HepG2 (cell line): Measurements from ENCODE around the gene TRAF4. TPM values are rescaled to one million over a fixed set of nuclear protein-coding genes. Genes with fewer than 3 reads are reported as not detected.
A peak's percentile ranks its signal among the peaks of the same experiment; 100 is the strongest.

ENCODE experiments used
- ATAC-seq: fragments of 200-7000 bp; cut with Tn5 transposase; 3 replicates; pipeline ENCODE4 v1.9.1; 2020; ENCODE audit warnings: mild to moderate bottlenecking, moderate library complexity
- BruUV-seq: library from RNA; stranded (reverse); fragments of 400-500 nt; replicated peaks from 2 replicates; lab custom pipeline; 2021; lab: Mats Ljungman, UMichigan
- CTCF ChIA-PET: fragments of 300-600 bp; formaldehyde crosslinking; extraction: SDS; loops from one replicate; lab custom pipeline; 2021; ENCODE audit warnings: low total read pairs, inconsistent platforms, low intra/inter-chr PET ratio; lab: Yijun Ruan, JAX
- POLR2A ChIA-PET: fragments of 350-600 bp; sonication (Branson Sonifier 250); formaldehyde crosslinking; loops from one replicate; lab custom pipeline; 2020; ENCODE audit warnings: antibody characterized with exemption, inconsistent platforms; lab: Yijun Ruan, JAX
- DNase-seq: peaks from one replicate; pipeline ENCODE4 v3.0.0-alpha.2; 2015; ENCODE audit warnings: low spot score
- FAIRE-seq: peaks from 3 replicates; lab custom pipeline; 2011; peaks lifted over from hg19 to GRCh38; lab: Jason Lieb, UNC
- H2AFZ ChIP-seq: one replicate; pipeline ENCODE4 v1.6.1; 2011; ENCODE audit warnings: low read length, inconsistent platforms
- H3K27ac ChIP-seq: fragments of 300-600 bp; 3 replicates; pipeline ENCODE4 v1.8.0; 2011; ENCODE audit warnings: mixed run types, mild to moderate bottlenecking, mixed read lengths, low read length, inconsistent platforms; ENCODE audit not compliant: insufficient read depth; ENCODE audit errors: extremely low read length
- H3K27me3 ChIP-seq, 2 experiments: fragments of 200-600 bp in 1 of 2; 2 replicates in 1 of 2; 3 replicates in 1 of 2; pipeline versions ENCODE4 v1.6.0 to v1.8.0; 2011; ENCODE audit warnings: low read length in 2 of 2, mild to moderate bottlenecking in 2 of 2, moderate library complexity in 2 of 2, inconsistent platforms in 1 of 2; ENCODE audit not compliant: insufficient read depth in 2 of 2, control insufficient read depth in 1 of 2
- H3K36me3 ChIP-seq, 2 experiments: fragments of 200-600 bp in 1 of 2; replicated peaks in 1 of 2; 2 replicates in 1 of 2; 3 replicates in 1 of 2; pipeline versions ENCODE4 v1.5.1 to v1.8.0; 2011; ENCODE audit warnings: low read length in 2 of 2, inconsistent platforms in 1 of 2; ENCODE audit not compliant: insufficient read depth in 2 of 2, control insufficient read depth in 1 of 2
- H3K4me1 ChIP-seq: 2 replicates; pipeline ENCODE4 v1.5.1; 2012; ENCODE audit warnings: low read length, inconsistent platforms; ENCODE audit not compliant: insufficient read depth
- H3K4me2 ChIP-seq: 2 replicates; pipeline ENCODE4 v1.6.0; 2011; ENCODE audit warnings: low read depth, low read length, inconsistent platforms
- H3K4me3 ChIP-seq, 3 experiments: fragments of 200-600 bp in 1 of 3; sonication (generic), shearing (Covaris generic) in 1 of 3; replicated peaks in 1 of 3; 2 replicates each; pipeline ENCODE4 v1.5.1; 2011 to 2016; ENCODE audit warnings: low read length in 3 of 3, inconsistent platforms in 2 of 3, low read depth in 2 of 3, mild to moderate bottlenecking in 2 of 3, control low read depth in 1 of 3, mixed read lengths in 1 of 3; ENCODE audit not compliant: insufficient read depth in 1 of 3
- H3K79me2 ChIP-seq: one replicate; pipeline ENCODE4 v1.6.1; 2011; ENCODE audit warnings: low read length, inconsistent platforms; ENCODE audit not compliant: insufficient read depth
- H3K9ac ChIP-seq: 2 replicates; pipeline ENCODE4 v1.6.0; 2011; ENCODE audit warnings: mild to moderate bottlenecking, low read depth, low read length, inconsistent platforms; ENCODE audit not compliant: insufficient read depth
- H3K9me3 ChIP-seq: 2 replicates; pipeline ENCODE4 v1.5.1; 2012; ENCODE audit warnings: mild to moderate bottlenecking, low read length
- H4K20me1 ChIP-seq: 2 replicates; pipeline ENCODE4 v1.6.0; 2011; ENCODE audit warnings: inconsistent platforms, mild to moderate bottlenecking, low read length, moderate library complexity; ENCODE audit not compliant: insufficient read depth
- CREB3 ChIP-seq: sonication (generic); formaldehyde crosslinking; IDR thresholded peaks from 2 replicates; pipeline ENCODE4 v1.5.0; 2020; ENCODE audit warnings: missing genetic modification reagents
- FOXO1 ChIP-seq: sonication (generic); formaldehyde crosslinking; IDR thresholded peaks from 2 replicates; pipeline ENCODE4 v1.4.0; 2020; ENCODE audit warnings: missing genetic modification reagents
- MLLT10 ChIP-seq: sonication (generic); formaldehyde crosslinking; IDR thresholded peaks from 2 replicates; pipeline ENCODE4 v1.4.0; 2020; ENCODE audit warnings: missing genetic modification reagents
- MTF2 ChIP-seq: sonication (generic); formaldehyde crosslinking; IDR thresholded peaks from 2 replicates; pipeline ENCODE4 v1.5.0; 2020; ENCODE audit warnings: missing genetic modification reagents, borderline replicate concordance
- PAF1 ChIP-seq: IDR thresholded peaks from 2 replicates; pipeline ENCODE4 v1.6.1; 2016; ENCODE audit warnings: missing genetic modification reagents, missing compliant biosample characterization
- PLSCR1 ChIP-seq: sonication (generic); formaldehyde crosslinking; IDR thresholded peaks from 2 replicates; pipeline ENCODE4 v1.5.0; 2020; ENCODE audit warnings: missing genetic modification reagents, mild to moderate bottlenecking, borderline replicate concordance
- REXO4 ChIP-seq: sonication (generic); formaldehyde crosslinking; IDR thresholded peaks from 2 replicates; pipeline ENCODE4 v1.8.0; 2022; ENCODE audit warnings: missing genetic modification reagents, mild to moderate bottlenecking, borderline replicate concordance
- SAFB2 ChIP-seq: sonication (generic); formaldehyde crosslinking; IDR thresholded peaks from 2 replicates; pipeline ENCODE4 v1.5.1; 2020; ENCODE audit warnings: missing genetic modification reagents, low read depth, mild to moderate bottlenecking, borderline replicate concordance
- SRSF4 ChIP-seq: fragments of 200-400 bp; formaldehyde crosslinking; IDR thresholded peaks from one replicate; pipeline ENCODE4 v1.6.1; 2018; ENCODE audit warnings: mild to moderate bottlenecking, low read depth, low read length, moderate library complexity; ENCODE audit not compliant: poor library complexity, severe bottlenecking
- TBX2 ChIP-seq: sonication (generic); formaldehyde crosslinking; IDR thresholded peaks from 2 replicates; pipeline ENCODE4 v1.5.0; 2020; ENCODE audit warnings: missing genetic modification reagents, mild to moderate bottlenecking, borderline replicate concordance
- XRCC5 ChIP-seq: fragments of 200-400 bp; formaldehyde crosslinking; optimal IDR thresholded peaks from 2 replicates; pipeline ENCODE3; 2017; ENCODE audit warnings: mild to moderate bottlenecking, low read length
- ZNF451 ChIP-seq: sonication (generic); formaldehyde crosslinking; IDR thresholded peaks from 2 replicates; pipeline ENCODE4 v1.5.0; 2020; ENCODE audit warnings: mild to moderate bottlenecking, missing genetic modification reagents
- ZNF747 ChIP-seq: sonication (generic); formaldehyde crosslinking; IDR thresholded peaks from 2 replicates; pipeline ENCODE4 v1.8.1; 2023; ENCODE audit warnings: missing genetic modification reagents, mild to moderate bottlenecking, borderline replicate concordance
- ZNF761 ChIP-seq: sonication (generic); formaldehyde crosslinking; conservative IDR thresholded peaks from 2 replicates; pipeline ENCODE4 v1.4.0; 2020; ENCODE audit warnings: mild to moderate bottlenecking, missing genetic modification reagents
- WGBS: methylation state at CpG from one replicate; pipeline ENCODE4 v1.1.6; 2017; ENCODE audit warnings: low lambda C conversion rate; 5-methylcytosine and 5-hydroxymethylcytosine counted together
- in situ Hi-C: cut with HindIII; loops from 2 replicates; pipeline ENCODE4 v1.10.0; 2017; ENCODE audit warnings: low pct_unique_long_range_greater_than_20kb; ENCODE audit not compliant: extremely low pct_ligation_motif_present
- intact Hi-C: fragments of 100-400 bp; cut with micrococcal nuclease; formaldehyde crosslinking; loops from one replicate; pipeline ENCODE4 v1.10.0; 2022; ENCODE audit not compliant: unreplicated experiment
- polyA plus RNA-seq, 8 experiments: library from polyadenylated mRNA; depleted of rRNA in 3 of 8; stranded (reverse) in 7 of 8; unstranded in 1 of 8; fragments of >200 nt; fragmentation: Illumina TruSeq in 4 of 8; extraction: Trizol in 4 of 8; gene quantifications; 2 replicates each; pipeline versions ENCODE4 v1.2.1 to v1.2.3, GENCODE V29; 2011 to 2016; ENCODE audit warnings: low read depth in 4 of 8, missing spikeins in 1 of 8, mixed read lengths in 1 of 8; ENCODE audit not compliant: insufficient read depth in 1 of 8
- total RNA-seq, 5 experiments: library from RNA; depleted of rRNA; stranded (reverse); fragments of >200 nt; fragmentation: Illumina TruSeq; extraction: Trizol; gene quantifications; 2 replicates each; pipeline ENCODE4 v1.2.3, GENCODE V29; 2016; ENCODE audit warnings: low read depth in 1 of 5
- TF ChIP-seq, protein P1 (sequence below): sonication (generic); formaldehyde crosslinking; conservative IDR thresholded peaks from 2 replicates; pipeline ENCODE4 v1.4.0; 2020; ENCODE audit warnings: missing genetic modification reagents
- TF ChIP-seq, protein P2 (sequence below): sonication (generic); formaldehyde crosslinking; IDR thresholded peaks from 2 replicates; pipeline ENCODE4 v1.4.0; 2020; ENCODE audit warnings: low read depth, missing genetic modification reagents

The TRAF4 gene
- total and polyA plus RNA-seq, 2 of the 13 experiments (the other 11 are each of a cell fraction or from before 2014, with no cell fraction given), result 86.0 to 89.9 TPM

GRCh38 chr17:28700830-28701492 lies 42.9 kb upstream of the TRAF4 start:
- H3K36me3 ChIP-seq, result peaks cover 32 to 59% of the 10 kb centered on the region in 2 experiments
- ATAC-seq (no peak), DNase-seq (no peak), FAIRE-seq (no peak)
- H3K9ac ChIP-seq, result no peak overlapping the region
- no peaks in the 10 kb centered on the region for H3K79me2 ChIP-seq
- no TSS peak for BruUV-seq
- no peak overlapping the region for H3K4me3 ChIP-seq
- 93% methylated on average over 9 of the region's 10 CpGs for WGBS
- peaks cover 79% of the 10 kb centered on the region for H3K4me1 ChIP-seq
- peak overlapping the region; percentile 91 for H3K27ac ChIP-seq
- no peaks in the 10 kb centered on the region for H4K20me1 ChIP-seq
- in situ Hi-C loops, result no loop called here
- ChIA-PET POLR2A (interaction anchor here (1.1 to 10.8 kb wide), 5 partner anchors 11 to 39 kb away, joined by 3 to 220 read pairs (median 37); partner anchors contain the start of genes PROCA1, RPL23A, SDF2 and SUPT6H), CTCF (no interaction called here)
- no peak overlapping the region for H2AFZ ChIP-seq
- no peak overlapping the region for H3K4me2 ChIP-seq
- no peaks in the 10 kb centered on the region for H3K27me3 ChIP-seq
- no peaks in the 10 kb centered on the region for H3K9me3 ChIP-seq
- intact Hi-C loops, result no loop called here
- TF ChIP-seq MLLT10 (CRISPR knock-in tag) (no peak), CREB3 (CRISPR knock-in tag) (no peak), ZNF451 (CRISPR knock-in tag) (no peak), PAF1 (no peak), MTF2 (CRISPR knock-in tag) (no peak), ZNF747 (CRISPR knock-in tag) (no peak), TBX2 (CRISPR knock-in tag) (no peak), XRCC5 (no peak), SRSF4 (no peak), ZNF761 (no peak), SAFB2 (CRISPR knock-in tag) (no peak), FOXO1 (CRISPR knock-in tag) (no peak), REXO4 (no peak), PLSCR1 (no peak)
- TF ChIP-seq, protein P1, sequence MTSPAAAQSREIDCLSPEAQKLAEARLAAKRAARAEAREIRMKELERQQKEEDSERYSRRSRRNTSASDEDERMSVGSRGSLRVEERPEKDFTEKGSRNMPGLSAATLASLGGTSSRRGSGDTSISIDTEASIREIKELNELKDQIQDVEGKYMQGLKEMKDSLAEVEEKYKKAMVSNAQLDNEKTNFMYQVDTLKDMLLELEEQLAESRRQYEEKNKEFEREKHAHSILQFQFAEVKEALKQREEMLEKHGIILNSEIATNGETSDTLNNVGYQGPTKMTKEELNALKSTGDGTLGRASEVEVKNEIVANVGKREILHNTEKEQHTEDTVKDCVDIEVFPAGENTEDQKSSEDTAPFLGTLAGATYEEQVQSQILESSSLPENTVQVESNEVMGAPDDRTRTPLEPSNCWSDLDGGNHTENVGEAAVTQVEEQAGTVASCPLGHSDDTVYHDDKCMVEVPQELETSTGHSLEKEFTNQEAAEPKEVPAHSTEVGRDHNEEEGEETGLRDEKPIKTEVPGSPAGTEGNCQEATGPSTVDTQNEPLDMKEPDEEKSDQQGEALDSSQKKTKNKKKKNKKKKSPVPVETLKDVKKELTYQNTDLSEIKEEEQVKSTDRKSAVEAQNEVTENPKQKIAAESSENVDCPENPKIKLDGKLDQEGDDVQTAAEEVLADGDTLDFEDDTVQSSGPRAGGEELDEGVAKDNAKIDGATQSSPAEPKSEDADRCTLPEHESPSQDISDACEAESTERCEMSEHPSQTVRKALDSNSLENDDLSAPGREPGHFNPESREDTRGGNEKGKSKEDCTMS, result no peak
- TF ChIP-seq, protein P2, sequence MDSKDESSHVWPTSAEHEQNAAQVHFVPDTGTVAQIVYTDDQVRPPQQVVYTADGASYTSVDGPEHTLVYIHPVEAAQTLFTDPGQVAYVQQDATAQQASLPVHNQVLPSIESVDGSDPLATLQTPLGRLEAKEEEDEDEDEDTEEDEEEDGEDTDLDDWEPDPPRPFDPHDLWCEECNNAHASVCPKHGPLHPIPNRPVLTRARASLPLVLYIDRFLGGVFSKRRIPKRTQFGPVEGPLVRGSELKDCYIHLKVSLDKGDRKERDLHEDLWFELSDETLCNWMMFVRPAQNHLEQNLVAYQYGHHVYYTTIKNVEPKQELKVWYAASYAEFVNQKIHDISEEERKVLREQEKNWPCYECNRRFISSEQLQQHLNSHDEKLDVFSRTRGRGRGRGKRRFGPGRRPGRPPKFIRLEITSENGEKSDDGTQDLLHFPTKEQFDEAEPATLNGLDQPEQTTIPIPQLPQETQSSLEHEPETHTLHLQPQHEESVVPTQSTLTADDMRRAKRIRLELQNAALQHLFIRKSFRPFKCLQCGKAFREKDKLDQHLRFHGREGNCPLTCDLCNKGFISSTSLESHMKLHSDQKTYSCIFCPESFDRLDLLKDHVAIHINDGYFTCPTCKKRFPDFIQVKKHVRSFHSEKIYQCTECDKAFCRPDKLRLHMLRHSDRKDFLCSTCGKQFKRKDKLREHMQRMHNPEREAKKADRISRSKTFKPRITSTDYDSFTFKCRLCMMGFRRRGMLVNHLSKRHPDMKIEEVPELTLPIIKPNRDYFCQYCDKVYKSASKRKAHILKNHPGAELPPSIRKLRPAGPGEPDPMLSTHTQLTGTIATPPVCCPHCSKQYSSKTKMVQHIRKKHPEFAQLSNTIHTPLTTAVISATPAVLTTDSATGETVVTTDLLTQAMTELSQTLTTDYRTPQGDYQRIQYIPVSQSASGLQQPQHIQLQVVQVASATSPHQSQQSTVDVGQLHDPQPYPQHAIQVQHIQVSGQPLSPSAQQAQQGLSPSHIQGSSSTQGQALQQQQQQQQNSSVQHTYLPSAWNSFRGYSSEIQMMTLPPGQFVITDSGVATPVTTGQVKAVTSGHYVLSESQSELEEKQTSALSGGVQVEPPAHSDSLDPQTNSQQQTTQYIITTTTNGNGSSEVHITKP (CRISPR knock-in tag), result no peak
